Omental fat pad (tissue), 4 donors: ENCODE measurements around the gene DOCK3. TPM values are rescaled to one million over a fixed set of nuclear protein-coding genes. Genes with fewer than 3 reads are reported as not detected.
"Not testable (repeated sequence)": the region's sequence is repeated elsewhere in the genome, so short reads cannot be mapped to it uniquely, and the experiment has no call there.

ENCODE experiments used
- ATAC-seq: fragments of 150-250 bp; one replicate; pipeline ENCODE4 v1.9.1; 2016; ENCODE audit warnings: mild to moderate bottlenecking, moderate library complexity; ENCODE audit not compliant: low FRiP score
- DNase-seq: peaks from one replicate; pipeline ENCODE4 v3.0.0-alpha.2; 2019; ENCODE audit warnings: low spot score
- CTCF ChIP-seq, 3 donors: fragments of 450-650 bp; IDR thresholded peaks; one replicate each; pipeline ENCODE4 v1.5.1; 2016 to 2017; ENCODE audit warnings: antibody characterized with exemption in 3 of 3, mild to moderate bottlenecking in 3 of 3, moderate library complexity in 2 of 3
- total RNA-seq, 4 donors: library from RNA; depleted of rRNA; stranded (reverse); fragments of >200 nt; gene quantifications; one replicate each; pipeline ENCODE4 v1.1.0, GENCODE V29; 2016

DOCK3 gene
- total RNA-seq, 4 donors from 2014 or later, result 0.16 to 2.5 (median 1.4) TPM

GRCh38 chr3:51362476-51362875 is 687.7 kb downstream of the DOCK3 start:
- ATAC-seq (peak; percentile 51), DNase-seq (no peak)
- no peak for TF ChIP-seq CTCF (IDR thresholded peaks at IDR 0.05)

- DNase-seq, ATAC-seq: not testable (repeated sequence)
Measured at GRCh38 chr3:51368276-51368675, 693.5 kb downstream of the DOCK3 start.

- TF ChIP-seq CTCF (IDR thresholded peaks at IDR 0.05), result peak in 1 of 3 donors; percentile 72
- no peak for ATAC-seq
- no peak for DNase-seq
Measured at GRCh38 chr3:51371943-51372557, 697.3 kb downstream of the DOCK3 start.

- no peak for TF ChIP-seq CTCF (IDR thresholded peaks at IDR 0.05)
- ATAC-seq, result no peak
- no peak for DNase-seq
Measured at GRCh38 chr3:51373658-51374421, 699.1 kb downstream of the DOCK3 start.

GRCh38 chr3:51374456-51374855 is 699.7 kb downstream of the DOCK3 start:
- DNase-seq (no peak), ATAC-seq (no peak)
- TF ChIP-seq CTCF (IDR thresholded peaks at IDR 0.05), result no peak

GRCh38 chr3:51375136-51375535 is 700.4 kb downstream of the DOCK3 start:
- ATAC-seq (no peak), DNase-seq (no peak)
- no peak for TF ChIP-seq CTCF (IDR thresholded peaks at IDR 0.05)

- ATAC-seq, result no peak
Measured at GRCh38 chr3:51375571-51375970, 700.8 kb downstream of the DOCK3 start.

More at GRCh38 chr3:51375571-51375970, 700.8 kb downstream of the DOCK3 start:
- no peak for DNase-seq
- no peak for TF ChIP-seq CTCF (IDR thresholded peaks at IDR 0.05)
